WTC11 (cell line): ENCODE measurements around the gene SSR3. TPM values are rescaled to one million over a fixed set of nuclear protein-coding genes. Genes with fewer than 3 reads are reported as not detected.

Experiments
- ATAC-seq: fragments of 200-7000 bp; cut with Tn5 transposase; 2 replicates; pipeline ENCODE4 v1.10.0; 2021; ENCODE audit warnings: mild to moderate bottlenecking, moderate library complexity
- CTCF ChIA-PET: fragments of 300-600 bp; sonication (Branson Sonifier 250); formaldehyde crosslinking; loops from one replicate; lab custom pipeline; 2021; ENCODE audit warnings: antibody characterized with exemption; lab: Charles Lee
- POLR2A ChIA-PET: fragments of 350-600 bp; sonication (Branson Sonifier 250); formaldehyde crosslinking; loops from one replicate; lab custom pipeline; 2021; ENCODE audit warnings: antibody characterized with exemption; lab: Charles Lee
- DNase-seq: peaks from one replicate; pipeline ENCODE4 v3.0.0; 2021; ENCODE audit warnings: low spot score
- H3K27ac Mint-ChIP-seq: 2 replicates; pipeline ENCODE4 v1.8.0; 2021; ENCODE audit warnings: mixed read lengths
- H3K27me3 Mint-ChIP-seq: 2 replicates; pipeline ENCODE4 v1.8.0; 2021; ENCODE audit warnings: low read depth, mild to moderate bottlenecking, moderate library complexity, mixed read lengths
- H3K36me3 Mint-ChIP-seq: 2 replicates; pipeline ENCODE4 v1.8.0; 2021; ENCODE audit warnings: mixed read lengths
- H3K4me1 Mint-ChIP-seq: 2 replicates; pipeline ENCODE4 v1.8.0; 2022; ENCODE audit warnings: mixed read lengths
- H3K4me3 Mint-ChIP-seq: 2 replicates; pipeline ENCODE4 v1.8.0; 2021; ENCODE audit warnings: mild to moderate bottlenecking, moderate library complexity, mixed read lengths
- H3K9me3 Mint-ChIP-seq: 2 replicates; pipeline ENCODE4 v1.8.0; 2021; ENCODE audit warnings: mixed read lengths
- ATF1 ChIP-seq: sonication (generic); formaldehyde crosslinking; IDR thresholded peaks from 2 replicates; pipeline ENCODE4 v1.8.1; 2023; ENCODE audit warnings: mild to moderate bottlenecking, moderate library complexity, missing genetic modification reagents
- ETV6 ChIP-seq: sonication (generic); formaldehyde crosslinking; IDR thresholded peaks from 2 replicates; pipeline ENCODE4 v1.8.1; 2022; ENCODE audit warnings: mild to moderate bottlenecking, missing genetic modification reagents
- GRHL2 ChIP-seq: fragments of 250-450 bp; sonication (Bioruptor Pico); IDR thresholded peaks from 2 replicates; pipeline ENCODE4 v1.8.0; 2022; ENCODE audit warnings: mild to moderate bottlenecking, moderate library complexity; ENCODE audit not compliant: insufficient replicate concordance, severe bottlenecking
- GTF2I ChIP-seq: fragments of 250-450 bp; sonication (Bioruptor Pico); conservative IDR thresholded peaks from 2 replicates; pipeline ENCODE4 v1.4.0; 2021; ENCODE audit warnings: mild to moderate bottlenecking
- NFYB ChIP-seq: sonication (generic); formaldehyde crosslinking; conservative IDR thresholded peaks from 2 replicates; pipeline ENCODE4 v1.8.0; 2022; ENCODE audit warnings: low read depth, missing genetic modification reagents
- RELA ChIP-seq: sonication (generic); formaldehyde crosslinking; IDR thresholded peaks from 2 replicates; pipeline ENCODE4 v1.8.1; 2022; ENCODE audit warnings: missing genetic modification reagents, mild to moderate bottlenecking, borderline replicate concordance
- SMAD4 ChIP-seq: sonication (generic); formaldehyde crosslinking; IDR thresholded peaks from 2 replicates; pipeline ENCODE4 v1.8.0; 2022; ENCODE audit warnings: mild to moderate bottlenecking, missing genetic modification reagents
- ZNF121 ChIP-seq: sonication (generic); formaldehyde crosslinking; IDR thresholded peaks from 2 replicates; pipeline ENCODE4 v1.8.0; 2023; ENCODE audit warnings: missing genetic modification reagents
- ZNF281 ChIP-seq: sonication (generic); formaldehyde crosslinking; IDR thresholded peaks from 2 replicates; pipeline ENCODE4 v1.8.0; 2023; ENCODE audit warnings: mild to moderate bottlenecking, missing genetic modification reagents
- ZNF396 ChIP-seq: fragments of 250-450 bp; sonication (Bioruptor Pico); IDR thresholded peaks from 2 replicates; pipeline ENCODE4 v1.8.0; 2021; ENCODE audit warnings: mild to moderate bottlenecking, moderate library complexity, borderline replicate concordance
- ZNF425 ChIP-seq: fragments of 250-450 bp; sonication (Bioruptor Pico); conservative IDR thresholded peaks from 2 replicates; pipeline ENCODE4 v1.9.0; 2021; ENCODE audit warnings: mild to moderate bottlenecking
- ZNF671 ChIP-seq: fragments of 250-450 bp; sonication (Bioruptor Pico); IDR thresholded peaks from 2 replicates; pipeline ENCODE4 v1.8.0; 2021; ENCODE audit warnings: mild to moderate bottlenecking
- total RNA-seq: library from RNA; stranded (reverse); gene quantifications from 3 replicates; pipeline ENCODE4 v1.2.3, GENCODE V29; 2021
- TF ChIP-seq, protein P1 (sequence below): sonication (generic); formaldehyde crosslinking; IDR thresholded peaks from 2 replicates; pipeline ENCODE4 v1.8.1; 2023; ENCODE audit warnings: mild to moderate bottlenecking, missing genetic modification reagents
- TF ChIP-seq, protein P2 (sequence below): fragments of 250-450 bp; sonication (Bioruptor Pico); IDR thresholded peaks from 2 replicates; pipeline ENCODE4 v2.1.2; 2022; ENCODE audit warnings: mild to moderate bottlenecking, moderate library complexity
- TF ChIP-seq, protein P3 (sequence below): sonication (generic); formaldehyde crosslinking; IDR thresholded peaks from 2 replicates; pipeline ENCODE4 v1.8.0; 2022; ENCODE audit warnings: mild to moderate bottlenecking, missing genetic modification reagents
- TF ChIP-seq, protein P4 (sequence below): sonication (generic); formaldehyde crosslinking; IDR thresholded peaks from 2 replicates; pipeline ENCODE4 v1.8.1; 2023; ENCODE audit warnings: mild to moderate bottlenecking, missing genetic modification reagents, moderate library complexity
- TF ChIP-seq, protein P5 (sequence below): sonication (generic); formaldehyde crosslinking; conservative IDR thresholded peaks from 2 replicates; pipeline ENCODE4 v1.8.1; 2023; ENCODE audit warnings: mild to moderate bottlenecking, low read depth, missing genetic modification reagents, moderate library complexity
- TF ChIP-seq, protein P6 (sequence below): sonication (generic); formaldehyde crosslinking; IDR thresholded peaks from 2 replicates; pipeline ENCODE4 v1.8.0; 2022; ENCODE audit warnings: mild to moderate bottlenecking, missing genetic modification reagents

Gene SSR3
- total RNA-seq, 1 experiment from 2014 or later: 162 TPM

GRCh38 chr3:156602424-156602823, 47.5 kb upstream of the SSR3 start (continued):
- TF ChIP-seq, protein P1, sequence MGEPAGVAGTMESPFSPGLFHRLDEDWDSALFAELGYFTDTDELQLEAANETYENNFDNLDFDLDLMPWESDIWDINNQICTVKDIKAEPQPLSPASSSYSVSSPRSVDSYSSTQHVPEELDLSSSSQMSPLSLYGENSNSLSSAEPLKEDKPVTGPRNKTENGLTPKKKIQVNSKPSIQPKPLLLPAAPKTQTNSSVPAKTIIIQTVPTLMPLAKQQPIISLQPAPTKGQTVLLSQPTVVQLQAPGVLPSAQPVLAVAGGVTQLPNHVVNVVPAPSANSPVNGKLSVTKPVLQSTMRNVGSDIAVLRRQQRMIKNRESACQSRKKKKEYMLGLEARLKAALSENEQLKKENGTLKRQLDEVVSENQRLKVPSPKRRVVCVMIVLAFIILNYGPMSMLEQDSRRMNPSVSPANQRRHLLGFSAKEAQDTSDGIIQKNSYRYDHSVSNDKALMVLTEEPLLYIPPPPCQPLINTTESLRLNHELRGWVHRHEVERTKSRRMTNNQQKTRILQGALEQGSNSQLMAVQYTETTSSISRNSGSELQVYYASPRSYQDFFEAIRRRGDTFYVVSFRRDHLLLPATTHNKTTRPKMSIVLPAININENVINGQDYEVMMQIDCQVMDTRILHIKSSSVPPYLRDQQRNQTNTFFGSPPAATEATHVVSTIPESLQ (CRISPR knock-in tag): no peak
- TF ChIP-seq NFYB (CRISPR knock-in tag): no peak

DNA sequence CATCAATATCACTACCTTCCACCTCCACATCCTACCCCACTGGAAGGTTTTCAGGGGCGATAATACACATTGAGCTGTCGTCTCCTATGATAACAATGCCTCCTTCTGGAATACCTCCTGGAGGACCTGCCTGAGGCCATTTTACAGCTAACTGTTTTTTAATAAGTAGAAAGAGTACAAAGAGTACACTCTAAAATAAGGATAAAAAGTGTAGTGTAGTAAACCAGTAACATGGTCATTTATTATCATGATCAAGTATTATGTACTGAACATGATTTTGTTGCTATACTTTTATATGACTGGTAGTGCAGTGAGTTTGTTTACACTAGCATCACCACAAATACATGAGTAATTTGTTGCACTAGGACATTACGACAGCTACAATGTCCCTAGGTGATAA, 46.6 kb upstream of the SSR3 start:
- ChIA-PET POLR2A (no interaction called here), CTCF (no interaction called here)
- ATAC-seq: no peak

More for the DNA sequence above, 46.6 kb upstream of the SSR3 start:
- Mint-ChIP-seq H3K9me3 (no peaks in the 10 kb centered on the region), H3K27me3 (no peaks in the 10 kb centered on the region), H3K36me3 (no peaks in the 10 kb centered on the region), H3K4me3 (no peak overlapping the region), H3K4me1 (peaks cover 24% of the 10 kb centered on the region), H3K27ac (no peak overlapping the region)
- TF ChIP-seq, protein P2, sequence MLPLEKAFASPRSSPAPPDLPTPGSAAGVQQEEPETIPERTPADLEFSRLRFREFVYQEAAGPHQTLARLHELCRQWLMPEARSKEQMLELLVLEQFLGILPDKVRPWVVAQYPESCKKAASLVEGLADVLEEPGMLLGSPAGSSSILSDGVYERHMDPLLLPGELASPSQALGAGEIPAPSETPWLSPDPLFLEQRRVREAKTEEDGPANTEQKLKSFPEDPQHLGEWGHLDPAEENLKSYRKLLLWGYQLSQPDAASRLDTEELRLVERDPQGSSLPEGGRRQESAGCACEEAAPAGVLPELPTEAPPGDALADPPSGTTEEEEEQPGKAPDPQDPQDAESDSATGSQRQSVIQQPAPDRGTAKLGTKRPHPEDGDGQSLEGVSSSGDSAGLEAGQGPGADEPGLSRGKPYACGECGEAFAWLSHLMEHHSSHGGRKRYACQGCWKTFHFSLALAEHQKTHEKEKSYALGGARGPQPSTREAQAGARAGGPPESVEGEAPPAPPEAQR (CRISPR knock-in tag): no peak
- TF ChIP-seq, protein P3, sequence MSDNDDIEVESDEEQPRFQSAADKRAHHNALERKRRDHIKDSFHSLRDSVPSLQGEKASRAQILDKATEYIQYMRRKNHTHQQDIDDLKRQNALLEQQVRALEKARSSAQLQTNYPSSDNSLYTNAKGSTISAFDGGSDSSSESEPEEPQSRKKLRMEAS (CRISPR knock-in tag): no peak
- TF ChIP-seq ZNF425 (CRISPR knock-in tag) (no peak), GTF2I (no peak), ZNF671 (no peak), SMAD4 (no peak), RELA (CRISPR knock-in tag) (no peak), ZNF281 (CRISPR knock-in tag) (no peak), ZNF121 (CRISPR knock-in tag) (no peak), GRHL2 (CRISPR knock-in tag) (no peak), ZNF396 (CRISPR knock-in tag) (no peak), ETV6 (no peak), ATF1 (CRISPR knock-in tag) (no peak)
- TF ChIP-seq, protein P4, sequence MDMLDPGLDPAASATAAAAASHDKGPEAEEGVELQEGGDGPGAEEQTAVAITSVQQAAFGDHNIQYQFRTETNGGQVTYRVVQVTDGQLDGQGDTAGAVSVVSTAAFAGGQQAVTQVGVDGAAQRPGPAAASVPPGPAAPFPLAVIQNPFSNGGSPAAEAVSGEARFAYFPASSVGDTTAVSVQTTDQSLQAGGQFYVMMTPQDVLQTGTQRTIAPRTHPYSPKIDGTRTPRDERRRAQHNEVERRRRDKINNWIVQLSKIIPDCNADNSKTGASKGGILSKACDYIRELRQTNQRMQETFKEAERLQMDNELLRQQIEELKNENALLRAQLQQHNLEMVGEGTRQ (CRISPR knock-in tag): no peak
- TF ChIP-seq, protein P5, sequence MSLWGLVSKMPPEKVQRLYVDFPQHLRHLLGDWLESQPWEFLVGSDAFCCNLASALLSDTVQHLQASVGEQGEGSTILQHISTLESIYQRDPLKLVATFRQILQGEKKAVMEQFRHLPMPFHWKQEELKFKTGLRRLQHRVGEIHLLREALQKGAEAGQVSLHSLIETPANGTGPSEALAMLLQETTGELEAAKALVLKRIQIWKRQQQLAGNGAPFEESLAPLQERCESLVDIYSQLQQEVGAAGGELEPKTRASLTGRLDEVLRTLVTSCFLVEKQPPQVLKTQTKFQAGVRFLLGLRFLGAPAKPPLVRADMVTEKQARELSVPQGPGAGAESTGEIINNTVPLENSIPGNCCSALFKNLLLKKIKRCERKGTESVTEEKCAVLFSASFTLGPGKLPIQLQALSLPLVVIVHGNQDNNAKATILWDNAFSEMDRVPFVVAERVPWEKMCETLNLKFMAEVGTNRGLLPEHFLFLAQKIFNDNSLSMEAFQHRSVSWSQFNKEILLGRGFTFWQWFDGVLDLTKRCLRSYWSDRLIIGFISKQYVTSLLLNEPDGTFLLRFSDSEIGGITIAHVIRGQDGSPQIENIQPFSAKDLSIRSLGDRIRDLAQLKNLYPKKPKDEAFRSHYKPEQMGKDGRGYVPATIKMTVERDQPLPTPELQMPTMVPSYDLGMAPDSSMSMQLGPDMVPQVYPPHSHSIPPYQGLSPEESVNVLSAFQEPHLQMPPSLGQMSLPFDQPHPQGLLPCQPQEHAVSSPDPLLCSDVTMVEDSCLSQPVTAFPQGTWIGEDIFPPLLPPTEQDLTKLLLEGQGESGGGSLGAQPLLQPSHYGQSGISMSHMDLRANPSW (CRISPR knock-in tag): no peak
- TF ChIP-seq, protein P6, sequence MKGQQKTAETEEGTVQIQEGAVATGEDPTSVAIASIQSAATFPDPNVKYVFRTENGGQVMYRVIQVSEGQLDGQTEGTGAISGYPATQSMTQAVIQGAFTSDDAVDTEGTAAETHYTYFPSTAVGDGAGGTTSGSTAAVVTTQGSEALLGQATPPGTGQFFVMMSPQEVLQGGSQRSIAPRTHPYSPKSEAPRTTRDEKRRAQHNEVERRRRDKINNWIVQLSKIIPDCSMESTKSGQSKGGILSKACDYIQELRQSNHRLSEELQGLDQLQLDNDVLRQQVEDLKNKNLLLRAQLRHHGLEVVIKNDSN (CRISPR knock-in tag): no peak
- no peak for DNase-seq
